HepG2 (cell line): Measurements from ENCODE around the gene FXN. TPM values are rescaled to one million over a fixed set of nuclear protein-coding genes. Genes with fewer than 3 reads are reported as not detected.
"Not testable (repeated sequence)": the region's sequence is repeated elsewhere in the genome, so short reads cannot be mapped to it uniquely, and the experiment has no call there.

ENCODE experiments used
- ARID5B ChIP-seq: IDR thresholded peaks from 2 replicates; pipeline ENCODE4 v1.4.0; 2020; ENCODE audit warnings: mild to moderate bottlenecking, missing genetic modification reagents
- FOXA3 ChIP-seq: IDR thresholded peaks from 2 replicates; pipeline ENCODE4 v1.6.1; 2016; ENCODE audit warnings: missing genetic modification reagents, missing compliant biosample characterization
- FOXJ3 ChIP-seq: sonication (generic); formaldehyde crosslinking; IDR thresholded peaks from 2 replicates; pipeline ENCODE4 v1.4.0; 2020; ENCODE audit warnings: missing genetic modification reagents, mild to moderate bottlenecking, borderline replicate concordance
- NCOA2 ChIP-seq: sonication (generic); formaldehyde crosslinking; IDR thresholded peaks from 2 replicates; pipeline ENCODE4 v1.8.0; 2022; ENCODE audit warnings: inconsistent platforms
- NCOR1 ChIP-seq: fragments of 200-600 bp; sonication (generic); IDR thresholded peaks from 2 replicates; pipeline ENCODE4 v1.7.0; 2017; ENCODE audit warnings: antibody characterized with exemption, low read length, borderline replicate concordance
- NR2F6 ChIP-seq, 2 experiments: IDR thresholded peaks; 2 replicates each; pipeline ENCODE4 v1.6.1; 2016; ENCODE audit warnings: antibody characterized with exemption in 1 of 2, mild to moderate bottlenecking in 1 of 2
- SOX13 ChIP-seq, 3 experiments: fragments of 450-650 bp in 1 of 3; sonication (generic) in 1 of 3; formaldehyde crosslinking in 1 of 3; IDR thresholded peaks in 2 of 3; conservative IDR thresholded peaks in 1 of 3; 2 replicates each; pipeline versions ENCODE4 v1.5.0 to v1.6.1; 2016 to 2020; ENCODE audit warnings: antibody characterized with exemption in 1 of 3, mild to moderate bottlenecking in 1 of 3, missing compliant biosample characterization in 1 of 3, missing genetic modification reagents in 1 of 3, moderate library complexity in 1 of 3
- ZGPAT ChIP-seq: IDR thresholded peaks from 2 replicates; pipeline ENCODE4 v1.6.1; 2016; ENCODE audit warnings: mild to moderate bottlenecking
- ZNF770 ChIP-seq: sonication (generic); formaldehyde crosslinking; IDR thresholded peaks from 2 replicates; pipeline ENCODE4 v1.5.0; 2020; ENCODE audit warnings: mild to moderate bottlenecking, missing genetic modification reagents
- polyA plus RNA-seq, 8 experiments: library from polyadenylated mRNA; depleted of rRNA in 3 of 8; stranded (reverse) in 7 of 8; unstranded in 1 of 8; fragments of >200 nt; fragmentation: Illumina TruSeq in 4 of 8; extraction: Trizol in 4 of 8; gene quantifications; 2 replicates each; pipeline versions ENCODE4 v1.2.1 to v1.2.3, GENCODE V29; 2011 to 2016; ENCODE audit warnings: low read depth in 4 of 8, missing spikeins in 1 of 8, mixed read lengths in 1 of 8; ENCODE audit not compliant: insufficient read depth in 1 of 8
- total RNA-seq, 5 experiments: library from RNA; depleted of rRNA; stranded (reverse); fragments of >200 nt; fragmentation: Illumina TruSeq; extraction: Trizol; gene quantifications; 2 replicates each; pipeline ENCODE4 v1.2.3, GENCODE V29; 2016; ENCODE audit warnings: low read depth in 1 of 5
- TF ChIP-seq, protein P1 (sequence below): sonication (generic); formaldehyde crosslinking; IDR thresholded peaks from 2 replicates; pipeline ENCODE4 v1.4.0; 2020; ENCODE audit warnings: mild to moderate bottlenecking, missing genetic modification reagents, borderline replicate concordance
- TF ChIP-seq, protein P2 (sequence below): sonication (generic); formaldehyde crosslinking; IDR thresholded peaks from 2 replicates; pipeline ENCODE4 v1.4.0; 2020; ENCODE audit warnings: missing genetic modification reagents

The FXN gene
- total and polyA plus RNA-seq, 2 of the 13 experiments (the other 11 are each of a cell fraction or from before 2014, with no cell fraction given) = 24.1 to 26.0 TPM

GRCh38 chr9:69103348-69103996, 67.9 kb downstream of the FXN start (continued):
- TF ChIP-seq, protein P1, sequence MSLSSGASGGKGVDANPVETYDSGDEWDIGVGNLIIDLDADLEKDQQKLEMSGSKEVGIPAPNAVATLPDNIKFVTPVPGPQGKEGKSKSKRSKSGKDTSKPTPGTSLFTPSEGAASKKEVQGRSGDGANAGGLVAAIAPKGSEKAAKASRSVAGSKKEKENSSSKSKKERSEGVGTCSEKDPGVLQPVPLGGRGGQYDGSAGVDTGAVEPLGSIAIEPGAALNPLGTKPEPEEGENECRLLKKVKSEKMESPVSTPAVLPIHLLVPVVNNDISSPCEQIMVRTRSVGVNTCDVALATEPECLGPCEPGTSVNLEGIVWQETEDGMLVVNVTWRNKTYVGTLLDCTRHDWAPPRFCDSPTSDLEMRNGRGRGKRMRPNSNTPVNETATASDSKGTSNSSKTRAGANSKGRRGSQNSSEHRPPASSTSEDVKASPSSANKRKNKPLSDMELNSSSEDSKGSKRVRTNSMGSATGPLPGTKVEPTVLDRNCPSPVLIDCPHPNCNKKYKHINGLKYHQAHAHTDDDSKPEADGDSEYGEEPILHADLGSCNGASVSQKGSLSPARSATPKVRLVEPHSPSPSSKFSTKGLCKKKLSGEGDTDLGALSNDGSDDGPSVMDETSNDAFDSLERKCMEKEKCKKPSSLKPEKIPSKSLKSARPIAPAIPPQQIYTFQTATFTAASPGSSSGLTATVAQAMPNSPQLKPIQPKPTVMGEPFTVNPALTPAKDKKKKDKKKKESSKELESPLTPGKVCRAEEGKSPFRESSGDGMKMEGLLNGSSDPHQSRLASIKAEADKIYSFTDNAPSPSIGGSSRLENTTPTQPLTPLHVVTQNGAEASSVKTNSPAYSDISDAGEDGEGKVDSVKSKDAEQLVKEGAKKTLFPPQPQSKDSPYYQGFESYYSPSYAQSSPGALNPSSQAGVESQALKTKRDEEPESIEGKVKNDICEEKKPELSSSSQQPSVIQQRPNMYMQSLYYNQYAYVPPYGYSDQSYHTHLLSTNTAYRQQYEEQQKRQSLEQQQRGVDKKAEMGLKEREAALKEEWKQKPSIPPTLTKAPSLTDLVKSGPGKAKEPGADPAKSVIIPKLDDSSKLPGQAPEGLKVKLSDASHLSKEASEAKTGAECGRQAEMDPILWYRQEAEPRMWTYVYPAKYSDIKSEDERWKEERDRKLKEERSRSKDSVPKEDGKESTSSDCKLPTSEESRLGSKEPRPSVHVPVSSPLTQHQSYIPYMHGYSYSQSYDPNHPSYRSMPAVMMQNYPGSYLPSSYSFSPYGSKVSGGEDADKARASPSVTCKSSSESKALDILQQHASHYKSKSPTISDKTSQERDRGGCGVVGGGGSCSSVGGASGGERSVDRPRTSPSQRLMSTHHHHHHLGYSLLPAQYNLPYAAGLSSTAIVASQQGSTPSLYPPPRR (CRISPR knock-in tag) = peak; percentile 11; the same call in 1 of the 2 replicates
- TF ChIP-seq NR2F6 (IDR thresholded peaks at IDR 0.05) = peak; percentile 24; the same call in 1 of the 2 replicates
- 0 out of 2 replicates have a peak, but pooled peaks have one; percentile 2 for TF ChIP-seq NR2F6 (CRISPR knock-in tag; IDR thresholded peaks at IDR 0.05)
- TF ChIP-seq FOXA3 (CRISPR knock-in tag) = 0 out of 2 replicates have a peak, but pooled peaks have one; percentile 9
- 0 out of 2 replicates have a peak, but pooled peaks have one; percentile 19 for TF ChIP-seq NCOA2 (CRISPR knock-in tag)
- peak; percentile 25; the same call in 1 of the 2 replicates for TF ChIP-seq ARID5B (CRISPR knock-in tag)
- 0 out of 2 replicates have a peak, but pooled peaks have one; percentile 37 for TF ChIP-seq ZGPAT (CRISPR knock-in tag)
- TF ChIP-seq ZNF770 (CRISPR knock-in tag) = peak; percentile 77; the same call in 1 of the 2 replicates
- TF ChIP-seq FOXJ3 (CRISPR knock-in tag) = 0 out of 2 replicates have a peak, but pooled peaks have one; percentile 26
- TF ChIP-seq, protein P2, sequence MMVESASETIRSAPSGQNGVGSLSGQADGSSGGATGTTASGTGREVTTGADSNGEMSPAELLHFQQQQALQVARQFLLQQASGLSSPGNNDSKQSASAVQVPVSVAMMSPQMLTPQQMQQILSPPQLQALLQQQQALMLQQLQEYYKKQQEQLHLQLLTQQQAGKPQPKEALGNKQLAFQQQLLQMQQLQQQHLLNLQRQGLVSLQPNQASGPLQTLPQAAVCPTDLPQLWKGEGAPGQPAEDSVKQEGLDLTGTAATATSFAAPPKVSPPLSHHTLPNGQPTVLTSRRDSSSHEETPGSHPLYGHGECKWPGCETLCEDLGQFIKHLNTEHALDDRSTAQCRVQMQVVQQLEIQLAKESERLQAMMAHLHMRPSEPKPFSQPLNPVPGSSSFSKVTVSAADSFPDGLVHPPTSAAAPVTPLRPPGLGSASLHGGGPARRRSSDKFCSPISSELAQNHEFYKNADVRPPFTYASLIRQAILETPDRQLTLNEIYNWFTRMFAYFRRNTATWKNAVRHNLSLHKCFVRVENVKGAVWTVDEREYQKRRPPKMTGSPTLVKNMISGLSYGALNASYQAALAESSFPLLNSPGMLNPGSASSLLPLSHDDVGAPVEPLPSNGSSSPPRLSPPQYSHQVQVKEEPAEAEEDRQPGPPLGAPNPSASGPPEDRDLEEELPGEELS (CRISPR knock-in tag) = peak; percentile 48; the same call in 1 of the 2 replicates
- TF ChIP-seq NCOR1 = 0 out of 2 replicates have a peak, but pooled peaks have one; percentile 21
- TF ChIP-seq SOX13 (IDR thresholded peaks at IDR 0.05) = not testable (repeated sequence)
- TF ChIP-seq SOX13 (CRISPR knock-in tag; conservative IDR thresholded peaks at IDR 0.05 in 1 of 2, IDR thresholded peaks at IDR 0.05 in 1 of 2) = peak in 1 of 2 experiments; percentile 65; a peak in 2 of 4 replicates
